Vagina (tissue), 2 donors: ENCODE measurements around the gene MUS81.

ENCODE experiments used
- CTCF ChIP-seq, 3 experiments: fragments of 450-650 bp in 2 of 3; fragments of 200-600 bp in 1 of 3; sonication (generic) in 1 of 3; IDR thresholded peaks; one replicate each; pipeline ENCODE4 v1.5.1; 2017 to 2019; ENCODE audit warnings: antibody characterized with exemption in 3 of 3, mild to moderate bottlenecking in 2 of 3, moderate library complexity in 2 of 3
- POLR2A ChIP-seq, 2 donors: fragments of 450-650 bp; IDR thresholded peaks; one replicate each; pipeline ENCODE4 v1.6.1; 2017; ENCODE audit warnings: antibody characterized with exemption in 2 of 2, mild to moderate bottlenecking in 2 of 2, moderate library complexity in 2 of 2
- POLR2AphosphoS5 ChIP-seq, 2 donors: sonication (generic); formaldehyde crosslinking; IDR thresholded peaks; one replicate each; pipeline ENCODE4 v1.9.0; 2017; ENCODE audit warnings: antibody characterized with exemption in 2 of 2, mild to moderate bottlenecking in 2 of 2, low read depth in 1 of 2; ENCODE audit not compliant: insufficient read depth in 1 of 2

- no peak for TF ChIP-seq POLR2AphosphoS5 (IDR thresholded peaks at IDR 0.05; ENCODE audit: insufficient read depth in 1 of 2, low read depth in 1 of 2)
- TF ChIP-seq CTCF (IDR thresholded peaks at IDR 0.05) = no peak
- no peak for TF ChIP-seq POLR2A (IDR thresholded peaks at IDR 0.05)
These were observed 45.2 kb upstream of the MUS81 start for GRCh38 chr11:65814986-65815565.
